PC-3 (cell line): Measurements from ENCODE around the gene GCGR. TPM values are rescaled to one million over a fixed set of nuclear protein-coding genes. Genes with fewer than 3 reads are reported as not detected.

Source experiments
- ATAC-seq: fragments of 200-7000 bp; cut with Tn5 transposase; 2 replicates; pipeline ENCODE4 v1.9.1; 2020; ENCODE audit warnings: mild to moderate bottlenecking, moderate library complexity
- BruUV-seq: library from RNA; stranded (reverse); fragments of 400-500 nt; replicated peaks from 2 replicates; lab custom pipeline; 2021; lab: Mats Ljungman, UMichigan
- CTCF ChIA-PET: fragments of 300-600 bp; sonication (Branson Sonifier 250); formaldehyde crosslinking; loops from one replicate; lab custom pipeline; 2022; ENCODE audit warnings: antibody characterized with exemption; lab: Charles Lee
- POLR2A ChIA-PET: fragments of 300-600 bp; sonication (Branson Sonifier 250); formaldehyde crosslinking; loops from one replicate; lab custom pipeline; 2022; ENCODE audit warnings: antibody characterized with exemption; ENCODE audit not compliant: unreplicated experiment; lab: Charles Lee
- DNase-seq: peaks from one replicate; pipeline ENCODE4 v3.0.0-alpha.2; 2015
- H2AFZ ChIP-seq: fragments of 300-600 bp; sonication (generic); 2 replicates; pipeline ENCODE4 v1.6.0; 2016; ENCODE audit warnings: antibody characterized with exemption, low read length
- H3F3A ChIP-seq: fragments of 300-600 bp; sonication (generic); one replicate; pipeline ENCODE4 v1.6.0; 2017; ENCODE audit warnings: antibody characterized with exemption, low read length, control low read depth, mild to moderate bottlenecking; ENCODE audit not compliant: unreplicated experiment
- H3K27ac ChIP-seq: fragments of 300-600 bp; sonication (generic); 2 replicates; pipeline ENCODE4 v1.5.1; 2016; ENCODE audit warnings: mild to moderate bottlenecking, low read length
- H3K27me3 ChIP-seq: fragments of 300-600 bp; sonication (generic); 2 replicates; pipeline ENCODE4 v1.6.1; 2016; ENCODE audit warnings: low read length, mixed read lengths
- H3K36me3 ChIP-seq: fragments of 300-600 bp; sonication (generic); 2 replicates; pipeline ENCODE4 v1.6.1; 2016; ENCODE audit warnings: low read depth, mixed run types, low read length, mixed read lengths
- H3K4me1 ChIP-seq: fragments of 300-600 bp; sonication (generic); 2 replicates; pipeline ENCODE4 v1.5.1; 2016; ENCODE audit warnings: low read length; ENCODE audit not compliant: insufficient read depth
- H3K4me2 ChIP-seq: fragments of 300-600 bp; sonication (generic); 2 replicates; pipeline ENCODE4 v1.6.0; 2016; ENCODE audit warnings: low read length
- H3K4me3 ChIP-seq: fragments of 300-600 bp; sonication (generic); 2 replicates; pipeline ENCODE4 v1.5.1; 2016; ENCODE audit warnings: mild to moderate bottlenecking, low read length, mixed read lengths
- H3K79me2 ChIP-seq: fragments of 300-600 bp; sonication (generic); 2 replicates; pipeline ENCODE4 v1.6.1; 2017; ENCODE audit warnings: low read length, mixed read lengths
- H3K9ac ChIP-seq: fragments of 300-600 bp; sonication (generic); 2 replicates; pipeline ENCODE4 v1.6.0; 2016; ENCODE audit warnings: mild to moderate bottlenecking, low read length
- H3K9me2 ChIP-seq: fragments of 300-600 bp; sonication (generic); replicated peaks from 2 replicates; pipeline ENCODE4 v1.6.1; 2016; ENCODE audit warnings: mixed run types, low read length, mixed read lengths
- H3K9me3 ChIP-seq: fragments of 300-600 bp; sonication (generic); 2 replicates; pipeline ENCODE4 v1.6.1; 2016; ENCODE audit warnings: low read length, mixed read lengths
- H4K20me1 ChIP-seq: fragments of 300-600 bp; sonication (generic); 2 replicates; pipeline ENCODE4 v1.6.1; 2016; ENCODE audit warnings: low read length, mixed read lengths
- CTCF ChIP-seq: fragments of 300-600 bp; sonication (generic); conservative IDR thresholded peaks from 2 replicates; pipeline ENCODE4 v1.5.1; 2017; ENCODE audit warnings: antibody characterized with exemption, low read depth, mild to moderate bottlenecking, low read length
- EZH2 ChIP-seq: fragments of 300-600 bp; sonication (generic); IDR thresholded peaks from one replicate; pipeline ENCODE4 v1.6.1; 2017; ENCODE audit warnings: antibody characterized with exemption, mild to moderate bottlenecking, low read length; ENCODE audit not compliant: unreplicated experiment
- EZH2phosphoT487 ChIP-seq: fragments of 300-600 bp; sonication (generic); IDR thresholded peaks from 2 replicates; pipeline ENCODE4 v1.6.1; 2018; ENCODE audit warnings: mild to moderate bottlenecking, antibody characterized with exemption, low read length, borderline replicate concordance
- intact Hi-C: fragments of 100-400 bp; cut with micrococcal nuclease; formaldehyde crosslinking; loops from 2 replicates; pipeline ENCODE4 v1.9.0; 2023
- total RNA-seq: library from RNA; depleted of rRNA; stranded (reverse); fragments of >200 nt; gene quantifications from 2 replicates; pipeline ENCODE4 v1.2.3, GENCODE V29; 2014

Gene GCGR
- total RNA-seq, 1 experiment from 2014 or later = 0.11 TPM

GRCh38 chr17:81831957-81832607 lies 28.1 kb downstream of the GCGR start:
- CTCF ChIA-PET = no interaction called here

GRCh38 chr17:81832608-81833159 lies 28.7 kb downstream of the GCGR start:
- ATAC-seq = peak; percentile 78
- peak overlapping the region; percentile 81 for H2AFZ ChIP-seq
- TF ChIP-seq CTCF (no peak), EZH2 (no peak), EZH2phosphoT487 (no peak)
- no peaks in the 10 kb centered on the region for H3K27me3 ChIP-seq
- BruUV-seq = no TSS peak
- H4K20me1 ChIP-seq = no peaks in the 10 kb centered on the region
- H3F3A ChIP-seq = no peaks in the 10 kb centered on the region
- H3K9me3 ChIP-seq = no peaks in the 10 kb centered on the region
- no peak for DNase-seq
- CTCF ChIA-PET = no interaction called here
- H3K27ac ChIP-seq = peak overlapping the region; percentile 17
- H3K9ac ChIP-seq = peak overlapping the region; percentile 76
- H3K4me3 ChIP-seq = peak overlapping the region; percentile 78
- no peaks in the 10 kb centered on the region for H3K9me2 ChIP-seq
- intact Hi-C loops = no loop called here
- H3K4me1 ChIP-seq = peaks cover 21% of the 10 kb centered on the region
- peaks cover 19% of the 10 kb centered on the region; the same call in 1 of the 2 replicates for H3K79me2 ChIP-seq
- POLR2A ChIA-PET = interaction anchor here (0.5 kb wide), 1 partner anchor 28 kb away, joined by 4 read pairs; no protein-coding TSS in a partner anchor
- no peaks in the 10 kb centered on the region for H3K36me3 ChIP-seq
- H3K4me2 ChIP-seq = peak overlapping the region; percentile 99

More at GRCh38 chr17:81831957-81832607, 28.1 kb downstream of the GCGR start:
- Histone ChIP-seq H4K20me1 (no peaks in the 10 kb centered on the region), H3K9ac (peak overlapping the region; percentile 76), H3K27me3 (no peaks in the 10 kb centered on the region), H3F3A (no peaks in the 10 kb centered on the region), H3K4me1 (peaks cover 21% of the 10 kb centered on the region), H3K4me2 (peak overlapping the region; percentile 99), H3K27ac (peak overlapping the region; percentile 17), H2AFZ (peak overlapping the region; percentile 81), H3K9me2 (no peaks in the 10 kb centered on the region), H3K4me3 (peak overlapping the region; percentile 78), H3K79me2 (peaks cover 19% of the 10 kb centered on the region; the same call in 1 of the 2 replicates), H3K36me3 (no peaks in the 10 kb centered on the region), H3K9me3 (no peaks in the 10 kb centered on the region)
- POLR2A ChIA-PET = interaction anchor here (0.5 kb wide), 1 partner anchor 29 kb away, joined by 4 read pairs; no protein-coding TSS in a partner anchor
- DNase-seq (no peak), ATAC-seq (no peak)
- intact Hi-C loops = no loop called here
- TSS peak; percentile 74 for BruUV-seq
- TF ChIP-seq EZH2 (no peak), CTCF (no peak), EZH2phosphoT487 (no peak)
